DND-41 (cell line): ENCODE results near the gene GMNN.

Experiments
- CTCF ChIP-seq: IDR thresholded peaks from 2 replicates; pipeline ENCODE4 v1.5.1; 2012; ENCODE audit warnings: borderline replicate concordance, low read length, moderate library complexity, mild to moderate bottlenecking; ENCODE audit not compliant: poor library complexity, severe bottlenecking; ENCODE audit errors: extremely low read depth
- EZH2 ChIP-seq: IDR thresholded peaks from 3 replicates; pipeline ENCODE4 v1.6.1; 2012; ENCODE audit warnings: borderline replicate concordance, low read depth, mild to moderate bottlenecking, moderate library complexity, low read length, inconsistent platforms; ENCODE audit not compliant: severe bottlenecking

GRCh38 chr6:24823185-24823584 lies 48.4 kb downstream of the GMNN start:
- TF ChIP-seq EZH2 (no peak), CTCF (no peak)
